Colonic mucosa (tissue), 4 donors: Measurements from ENCODE around the gene PDSS2. TPM values are rescaled to one million over a fixed set of nuclear protein-coding genes. Genes with fewer than 3 reads are reported as not detected.

ENCODE experiments used
- DNase-seq: peaks from one replicate; pipeline ENCODE4 v3.0.0-alpha.2; 2020
- H3K27ac ChIP-seq: fragments of 200-600 bp; one replicate; pipeline ENCODE4 v1.8.0; 2021
- H3K27me3 ChIP-seq: fragments of 200-600 bp; one replicate; pipeline ENCODE4 v1.8.0; 2021
- H3K36me3 ChIP-seq: fragments of 200-600 bp; one replicate; pipeline ENCODE4 v1.8.0; 2021
- H3K4me1 ChIP-seq: fragments of 200-600 bp; one replicate; pipeline ENCODE4 v1.8.0; 2021; ENCODE audit warnings: mild to moderate bottlenecking
- H3K4me3 ChIP-seq: fragments of 200-600 bp; one replicate; pipeline ENCODE4 v1.8.0; 2021
- H3K9ac ChIP-seq, 2 donors: one replicate each; pipeline ENCODE4 v1.7.0; 2013; ENCODE audit warnings: control low read depth in 2 of 2, low read depth in 2 of 2, low read length in 2 of 2
- H3K9me3 ChIP-seq: fragments of 200-600 bp; one replicate; pipeline ENCODE4 v1.8.0; 2021
- intact Hi-C: fragments of 100-400 bp; cut with DNase I; formaldehyde crosslinking; loops from one replicate; pipeline ENCODE4 v1.14.1; 2022
- total RNA-seq, 2 donors: library from RNA; stranded (reverse); fragmentation: NEBNext Ultra II Directional in 1 of 2; extraction: Animal tissue kit (Norgen Biotek cat#: 25700) in 1 of 2; gene quantifications; one replicate each; pipeline ENCODE4 v1.2.1, GENCODE V29; 2021
- TF ChIP-seq, protein P1 (sequence below): fragments of 200-600 bp; IDR thresholded peaks from one replicate; pipeline ENCODE4 v1.8.0; 2022; ENCODE audit warnings: antibody characterized with exemption, mild to moderate bottlenecking
- donor health status: healthy.
- donor health status: DM: no; HTN: no; CAD: no.
- donor health status: DM: no; HTN: no; CAD: no.

PDSS2 gene
- total RNA-seq, 2 donors from 2014 or later, result 26.3 to 35.7 TPM

DNA sequence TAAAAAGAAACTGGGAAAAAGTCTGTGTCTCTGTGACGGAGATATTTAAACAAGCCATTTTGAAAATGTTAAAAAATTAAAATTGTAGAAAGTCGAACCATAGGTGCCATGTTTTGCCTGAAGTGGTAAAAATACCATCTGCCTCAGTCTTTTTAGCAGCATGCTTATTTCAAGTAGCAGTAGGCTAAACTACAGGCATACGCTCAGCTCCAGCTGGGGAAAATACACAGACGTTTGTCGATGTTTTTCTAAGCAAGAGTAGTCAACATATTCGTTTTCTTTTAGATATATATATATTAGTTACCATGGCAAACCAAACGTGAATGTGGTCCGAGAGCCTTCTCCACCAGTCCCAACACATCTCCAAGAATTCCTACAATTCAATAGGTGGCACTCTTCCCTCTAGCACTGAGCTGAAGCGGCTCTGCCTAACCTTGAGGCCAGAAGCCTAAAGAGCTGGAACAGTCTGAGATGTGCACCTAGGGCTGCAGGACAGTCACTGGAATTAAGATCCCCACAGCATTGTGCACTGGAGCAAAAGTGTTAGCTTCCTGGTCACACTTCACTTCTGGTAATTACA lies 273.9 kb downstream of the PDSS2 start:
- no peaks in the 10 kb centered on the region for H3K9me3 ChIP-seq
- no peak overlapping the region for H3K27ac ChIP-seq
- H3K4me3 ChIP-seq, result no peak overlapping the region
- H3K4me1 ChIP-seq, result no peaks in the 10 kb centered on the region
- no peaks in the 10 kb centered on the region for H3K27me3 ChIP-seq
- TF ChIP-seq, protein P1, sequence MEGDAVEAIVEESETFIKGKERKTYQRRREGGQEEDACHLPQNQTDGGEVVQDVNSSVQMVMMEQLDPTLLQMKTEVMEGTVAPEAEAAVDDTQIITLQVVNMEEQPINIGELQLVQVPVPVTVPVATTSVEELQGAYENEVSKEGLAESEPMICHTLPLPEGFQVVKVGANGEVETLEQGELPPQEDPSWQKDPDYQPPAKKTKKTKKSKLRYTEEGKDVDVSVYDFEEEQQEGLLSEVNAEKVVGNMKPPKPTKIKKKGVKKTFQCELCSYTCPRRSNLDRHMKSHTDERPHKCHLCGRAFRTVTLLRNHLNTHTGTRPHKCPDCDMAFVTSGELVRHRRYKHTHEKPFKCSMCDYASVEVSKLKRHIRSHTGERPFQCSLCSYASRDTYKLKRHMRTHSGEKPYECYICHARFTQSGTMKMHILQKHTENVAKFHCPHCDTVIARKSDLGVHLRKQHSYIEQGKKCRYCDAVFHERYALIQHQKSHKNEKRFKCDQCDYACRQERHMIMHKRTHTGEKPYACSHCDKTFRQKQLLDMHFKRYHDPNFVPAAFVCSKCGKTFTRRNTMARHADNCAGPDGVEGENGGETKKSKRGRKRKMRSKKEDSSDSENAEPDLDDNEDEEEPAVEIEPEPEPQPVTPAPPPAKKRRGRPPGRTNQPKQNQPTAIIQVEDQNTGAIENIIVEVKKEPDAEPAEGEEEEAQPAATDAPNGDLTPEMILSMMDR, result no peak
- DNase-seq, result no peak
- no peaks in the 10 kb centered on the region for H3K36me3 ChIP-seq
- intact Hi-C loops, result no loop called here
- no peak overlapping the region for H3K9ac ChIP-seq

DNA sequence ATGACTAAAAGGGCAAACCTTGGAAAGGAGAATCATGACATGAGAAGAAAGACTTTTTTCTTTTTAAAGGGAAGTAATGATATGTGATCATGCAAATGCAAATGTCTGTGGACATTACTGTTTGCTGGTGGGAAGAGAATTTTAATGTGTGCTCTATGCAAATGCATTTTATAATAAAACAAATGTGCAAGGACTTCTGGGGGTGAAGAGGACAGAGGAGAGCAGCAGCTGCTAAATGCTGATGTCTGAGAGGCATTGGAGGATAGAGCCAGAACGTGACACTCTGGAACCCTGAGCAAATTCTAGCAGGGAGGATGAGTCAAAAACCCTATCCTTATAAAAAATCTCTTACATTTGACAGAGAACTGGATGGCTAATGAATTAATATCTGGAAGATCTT lies 274.9 kb downstream of the PDSS2 start:
- Histone ChIP-seq H3K4me1 (no peaks in the 10 kb centered on the region), H3K27me3 (no peaks in the 10 kb centered on the region), H3K9me3 (no peaks in the 10 kb centered on the region), H3K4me3 (no peak overlapping the region), H3K36me3 (no peaks in the 10 kb centered on the region), H3K9ac (no peak overlapping the region), H3K27ac (no peak overlapping the region)
- TF ChIP-seq, protein P1, result no peak
- intact Hi-C loops, result no loop called here
- no peak for DNase-seq

DNA sequence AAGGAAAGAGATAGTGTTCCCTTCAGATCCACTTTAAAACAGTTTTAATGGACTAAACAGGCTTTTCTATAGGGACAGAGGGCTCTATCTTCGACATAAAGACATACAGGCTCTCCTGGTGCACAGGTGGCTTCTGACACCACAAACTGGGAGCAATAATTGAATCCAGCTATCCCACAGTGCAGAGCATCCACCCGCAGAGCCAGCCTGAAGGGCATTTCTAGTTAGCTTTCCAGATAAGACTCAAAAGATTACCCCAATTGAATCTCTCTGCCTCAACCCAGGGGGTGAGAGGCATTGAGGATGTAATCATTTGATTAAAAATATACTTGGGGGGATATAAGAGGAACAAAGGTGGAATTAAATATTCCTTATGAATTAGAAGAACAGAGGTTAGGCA lies 279.3 kb downstream of the PDSS2 start:
- no peaks in the 10 kb centered on the region for H3K9me3 ChIP-seq
- no peak for DNase-seq
- H3K27ac ChIP-seq, result no peak overlapping the region
- no peak overlapping the region for H3K4me3 ChIP-seq
- H3K36me3 ChIP-seq, result no peaks in the 10 kb centered on the region
- no peak overlapping the region for H3K9ac ChIP-seq
- intact Hi-C loops, result no loop called here
- TF ChIP-seq, protein P1, result no peak
- H3K27me3 ChIP-seq, result no peaks in the 10 kb centered on the region
- H3K4me1 ChIP-seq, result no peaks in the 10 kb centered on the region

DNA sequence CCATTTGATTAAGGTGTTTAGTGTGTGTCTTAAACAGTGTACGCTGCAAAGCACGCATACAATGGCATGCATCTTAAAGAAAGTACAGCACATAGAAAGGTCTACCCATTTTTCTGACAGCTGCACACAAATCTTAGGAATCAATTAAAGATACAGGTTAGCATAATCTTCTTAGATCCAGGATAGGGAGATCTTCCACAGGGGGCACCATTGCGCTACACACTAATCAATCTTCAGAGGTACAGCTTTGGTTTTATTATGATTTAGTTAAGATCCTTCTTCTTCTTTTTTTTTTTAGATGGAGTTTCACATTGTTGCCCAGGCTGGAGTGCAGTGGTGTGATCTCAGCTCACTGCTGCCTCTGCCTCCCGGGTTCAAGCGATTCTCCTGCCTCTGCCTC lies 280.4 kb downstream of the PDSS2 start:
- no peaks in the 10 kb centered on the region for H3K4me1 ChIP-seq
- no peak overlapping the region for H3K4me3 ChIP-seq
- H3K9ac ChIP-seq, result no peak overlapping the region
- no peaks in the 10 kb centered on the region for H3K27me3 ChIP-seq
- intact Hi-C loops, result no loop called here
- no peak overlapping the region for H3K27ac ChIP-seq
- no peaks in the 10 kb centered on the region for H3K36me3 ChIP-seq
- TF ChIP-seq, protein P1, result no peak
- no peak for DNase-seq
- H3K9me3 ChIP-seq, result no peaks in the 10 kb centered on the region

DNA sequence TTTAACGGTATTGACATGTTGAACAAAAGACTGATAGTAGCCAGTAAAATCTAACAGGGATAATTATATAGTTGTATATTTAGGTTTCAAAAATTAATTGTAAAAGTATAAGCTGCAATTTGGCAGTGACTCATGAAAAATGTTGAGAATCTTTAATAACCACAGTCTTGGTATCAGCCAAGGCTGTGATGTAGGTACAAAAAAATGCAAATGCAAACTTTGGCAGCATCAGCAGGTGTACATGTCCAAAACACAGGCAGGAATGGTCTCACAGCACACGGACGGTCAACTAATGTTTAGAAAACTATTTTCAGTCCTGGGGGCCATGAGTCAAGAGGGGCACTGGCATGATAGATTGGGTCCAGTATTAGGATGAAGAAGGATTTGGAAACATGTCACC lies 285.6 kb downstream of the PDSS2 start:
- no peak overlapping the region for H3K27ac ChIP-seq
- H3K4me3 ChIP-seq, result no peak overlapping the region
- H3K9me3 ChIP-seq, result no peaks in the 10 kb centered on the region
- no peak overlapping the region for H3K9ac ChIP-seq
- no peak for DNase-seq
- no peaks in the 10 kb centered on the region for H3K27me3 ChIP-seq
- H3K4me1 ChIP-seq, result no peaks in the 10 kb centered on the region
- TF ChIP-seq, protein P1, result no peak
- intact Hi-C loops, result no loop called here
- H3K36me3 ChIP-seq, result no peaks in the 10 kb centered on the region
